ENCODE results near the gene PLEKHA1. TPM values are rescaled to one million over a fixed set of nuclear protein-coding genes. Genes with fewer than 3 reads are reported as not detected.

The PLEKHA1 gene
- polyA plus RNA-seq, 1 of the 3 experiments (the other 2 are of a cell fraction), result 8.4 TPM

DNA sequence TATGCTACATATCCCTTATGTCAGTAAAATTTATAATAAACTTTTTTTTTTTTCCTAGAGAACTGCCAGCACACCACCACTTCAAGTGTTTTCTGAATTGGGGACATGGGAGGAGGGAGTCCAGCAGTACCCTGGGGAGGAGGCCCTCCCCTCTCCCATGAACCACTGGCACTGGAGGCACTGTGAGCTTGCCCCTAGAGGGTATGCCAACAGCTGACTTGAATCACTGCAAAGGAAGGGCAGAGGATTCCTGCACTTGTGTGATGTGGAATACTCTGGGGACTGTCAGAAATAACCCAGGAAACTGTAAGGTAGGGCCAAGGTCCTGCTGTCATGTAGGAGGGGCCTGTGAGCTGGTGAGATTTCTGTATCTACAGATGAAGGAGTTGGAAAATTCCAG is 71.4 kb downstream of the PLEKHA1 start:
- H4K20me1 ChIP-seq (ENCODE audit: insufficient read depth), result no peaks in the 10 kb centered on the region
- no peaks in the 10 kb centered on the region for H3K79me2 ChIP-seq (ENCODE audit: insufficient read depth)
- no peak overlapping the region for H3K9ac ChIP-seq
- CTCF ChIA-PET, result interaction anchor here (0.7 kb wide), 2 partner anchors 147 to 304 kb away, joined by 3 read pairs; no protein-coding TSS in a partner anchor
- no peaks in the 10 kb centered on the region for H3K27me3 ChIP-seq (ENCODE audit: insufficient read depth)
- no peak overlapping the region for H3K4me3 ChIP-seq (ENCODE audit: low read depth in 2 of 2, low read length in 1 of 2)
- no peaks in the 10 kb centered on the region for H3K9me2 ChIP-seq
- no peak overlapping the region for H2AFZ ChIP-seq (ENCODE audit: low read depth)
- no peaks in the 10 kb centered on the region; a peak in 1 of 4 replicates for H3K4me1 ChIP-seq (ENCODE audit: control insufficient read depth in 1 of 2, insufficient read depth in 2 of 2, low read depth in 1 of 2, low read length in 1 of 2)
- peaks cover 7% of the 10 kb centered on the region for H3F3A ChIP-seq (replicated peaks; ENCODE audit: insufficient read depth)
- DNase-seq, result no peak
- H3K9me3 ChIP-seq, result peaks cover 7% of the 10 kb centered on the region; the same call in 1 of the 2 replicates
- POLR2A ChIA-PET, result no interaction called here
- no peak overlapping the region for H3K4me2 ChIP-seq
- TF ChIP-seq ELF1 (IDR thresholded peaks at IDR 0.05), result no peak
- TF ChIP-seq RCOR1 (IDR thresholded peaks at IDR 0.05; ENCODE audit: low read length), result no peak
- no peak for TF ChIP-seq MEF2A (IDR thresholded peaks at IDR 0.05; ENCODE audit: borderline replicate concordance, low read depth)
- TF ChIP-seq RFX5 (IDR thresholded peaks at IDR 0.05; ENCODE audit: low read length), result no peak
- no peak for TF ChIP-seq GABPA (IDR thresholded peaks at IDR 0.05; ENCODE audit: low read depth)
- TF ChIP-seq GATA2 (CRISPR knock-in tag; IDR thresholded peaks at IDR 0.05), result no peak
- no peak for TF ChIP-seq RXRA (IDR thresholded peaks at IDR 0.05; ENCODE audit: borderline replicate concordance, low read depth)
- TF ChIP-seq, protein P1, sequence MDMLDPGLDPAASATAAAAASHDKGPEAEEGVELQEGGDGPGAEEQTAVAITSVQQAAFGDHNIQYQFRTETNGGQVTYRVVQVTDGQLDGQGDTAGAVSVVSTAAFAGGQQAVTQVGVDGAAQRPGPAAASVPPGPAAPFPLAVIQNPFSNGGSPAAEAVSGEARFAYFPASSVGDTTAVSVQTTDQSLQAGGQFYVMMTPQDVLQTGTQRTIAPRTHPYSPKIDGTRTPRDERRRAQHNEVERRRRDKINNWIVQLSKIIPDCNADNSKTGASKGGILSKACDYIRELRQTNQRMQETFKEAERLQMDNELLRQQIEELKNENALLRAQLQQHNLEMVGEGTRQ (IDR thresholded peaks at IDR 0.05; ENCODE audit: borderline replicate concordance, low read depth, low read length), result no peak
- TF ChIP-seq TCF12 (IDR thresholded peaks at IDR 0.05), result no peak
- TF ChIP-seq SMC3 (IDR thresholded peaks at IDR 0.05; ENCODE audit: low read depth, low read length), result no peak
- TF ChIP-seq, protein P2, sequence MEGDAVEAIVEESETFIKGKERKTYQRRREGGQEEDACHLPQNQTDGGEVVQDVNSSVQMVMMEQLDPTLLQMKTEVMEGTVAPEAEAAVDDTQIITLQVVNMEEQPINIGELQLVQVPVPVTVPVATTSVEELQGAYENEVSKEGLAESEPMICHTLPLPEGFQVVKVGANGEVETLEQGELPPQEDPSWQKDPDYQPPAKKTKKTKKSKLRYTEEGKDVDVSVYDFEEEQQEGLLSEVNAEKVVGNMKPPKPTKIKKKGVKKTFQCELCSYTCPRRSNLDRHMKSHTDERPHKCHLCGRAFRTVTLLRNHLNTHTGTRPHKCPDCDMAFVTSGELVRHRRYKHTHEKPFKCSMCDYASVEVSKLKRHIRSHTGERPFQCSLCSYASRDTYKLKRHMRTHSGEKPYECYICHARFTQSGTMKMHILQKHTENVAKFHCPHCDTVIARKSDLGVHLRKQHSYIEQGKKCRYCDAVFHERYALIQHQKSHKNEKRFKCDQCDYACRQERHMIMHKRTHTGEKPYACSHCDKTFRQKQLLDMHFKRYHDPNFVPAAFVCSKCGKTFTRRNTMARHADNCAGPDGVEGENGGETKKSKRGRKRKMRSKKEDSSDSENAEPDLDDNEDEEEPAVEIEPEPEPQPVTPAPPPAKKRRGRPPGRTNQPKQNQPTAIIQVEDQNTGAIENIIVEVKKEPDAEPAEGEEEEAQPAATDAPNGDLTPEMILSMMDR (IDR thresholded peaks at IDR 0.05), result no peak
- H3K27ac ChIP-seq (ENCODE audit: low read depth in 2 of 2, low read length in 1 of 2), result no peak overlapping the region
- H3K36me3 ChIP-seq (replicated peaks in 1 of 2; ENCODE audit: control insufficient read depth in 1 of 2, insufficient read depth in 2 of 2, low read length in 1 of 2), result no peaks in the 10 kb centered on the region

DNA sequence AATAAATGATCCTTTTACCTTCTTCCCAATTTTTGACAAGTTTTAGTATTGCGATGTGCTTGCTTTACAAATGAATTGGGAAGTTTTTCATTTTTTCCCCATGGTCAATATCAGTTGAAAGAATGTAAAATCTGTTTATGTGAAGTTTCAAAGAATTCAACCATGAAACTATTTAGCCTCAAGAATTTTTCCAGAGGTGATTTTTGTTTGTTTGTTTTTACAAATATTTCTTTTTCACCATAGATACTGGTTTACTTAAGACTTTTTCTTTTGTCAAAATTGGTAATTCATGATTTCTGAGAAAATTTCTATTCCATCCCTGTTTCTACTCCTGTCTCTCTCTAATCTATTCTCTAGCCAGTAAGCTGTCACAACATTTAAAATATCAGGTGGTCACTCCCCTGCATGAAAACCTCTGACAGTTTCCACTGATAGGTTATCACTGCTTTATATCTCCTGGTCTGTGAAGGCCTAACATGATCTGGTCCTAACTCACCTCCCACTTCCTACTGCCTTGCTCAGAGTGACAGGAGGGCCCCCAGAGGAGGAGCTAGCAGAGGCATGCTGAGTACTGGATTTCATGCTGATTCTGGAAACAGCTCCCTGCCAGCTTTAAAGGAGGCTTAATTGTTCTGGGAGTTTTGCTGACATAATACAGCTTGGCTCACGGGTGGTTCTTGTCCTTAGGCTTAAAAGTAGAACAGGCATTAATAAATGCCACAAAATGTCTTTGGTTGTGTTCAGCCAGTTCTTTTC is 72.3 kb downstream of the PLEKHA1 start:
- H3K79me2 ChIP-seq (ENCODE audit: insufficient read depth), result no peaks in the 10 kb centered on the region
- ChIA-PET CTCF (interaction anchor here (0.6 to 0.8 kb wide), 6 partner anchors 12 to 692 kb away, joined by 3 read pairs; no protein-coding TSS in a partner anchor), POLR2A (no interaction called here)
- no peaks in the 10 kb centered on the region; a peak in 1 of 4 replicates for H3K4me1 ChIP-seq (ENCODE audit: control insufficient read depth in 1 of 2, insufficient read depth in 2 of 2, low read depth in 1 of 2, low read length in 1 of 2)
- no peak overlapping the region for H3K27ac ChIP-seq (ENCODE audit: low read depth in 2 of 2, low read length in 1 of 2)
- no peak overlapping the region for H3K4me2 ChIP-seq
- H3K27me3 ChIP-seq (ENCODE audit: insufficient read depth), result no peaks in the 10 kb centered on the region
- no peaks in the 10 kb centered on the region for H3K36me3 ChIP-seq (replicated peaks in 1 of 2; ENCODE audit: control insufficient read depth in 1 of 2, insufficient read depth in 2 of 2, low read length in 1 of 2)
- no peaks in the 10 kb centered on the region for H4K20me1 ChIP-seq (ENCODE audit: insufficient read depth)
- 69% methylated on average over 2 of the region's 2 CpGs for WGBS (ENCODE audit: low lambda C conversion rate)
- H3K4me3 ChIP-seq (ENCODE audit: low read depth in 2 of 2, low read length in 1 of 2), result no peak overlapping the region
- no peak overlapping the region for H2AFZ ChIP-seq (ENCODE audit: low read depth)
- H3K9me2 ChIP-seq, result no peaks in the 10 kb centered on the region
- no peak overlapping the region for H3K9ac ChIP-seq
- H3F3A ChIP-seq (replicated peaks; ENCODE audit: insufficient read depth), result peaks cover 7% of the 10 kb centered on the region
- H3K9me3 ChIP-seq, result peaks cover 7% of the 10 kb centered on the region; the same call in 1 of the 2 replicates
- no peak for DNase-seq
- TF ChIP-seq RAD21 (IDR thresholded peaks at IDR 0.05; ENCODE audit: low read length), result no peak
- TF ChIP-seq, protein P2 (IDR thresholded peaks at IDR 0.05), result no peak
- TF ChIP-seq TAF1 (IDR thresholded peaks at IDR 0.05; ENCODE audit: borderline replicate concordance, low read depth, low read length), result no peak
- TF ChIP-seq FOSL2 (IDR thresholded peaks at IDR 0.05; ENCODE audit: borderline replicate concordance, low read depth), result no peak
- TF ChIP-seq, protein P3, sequence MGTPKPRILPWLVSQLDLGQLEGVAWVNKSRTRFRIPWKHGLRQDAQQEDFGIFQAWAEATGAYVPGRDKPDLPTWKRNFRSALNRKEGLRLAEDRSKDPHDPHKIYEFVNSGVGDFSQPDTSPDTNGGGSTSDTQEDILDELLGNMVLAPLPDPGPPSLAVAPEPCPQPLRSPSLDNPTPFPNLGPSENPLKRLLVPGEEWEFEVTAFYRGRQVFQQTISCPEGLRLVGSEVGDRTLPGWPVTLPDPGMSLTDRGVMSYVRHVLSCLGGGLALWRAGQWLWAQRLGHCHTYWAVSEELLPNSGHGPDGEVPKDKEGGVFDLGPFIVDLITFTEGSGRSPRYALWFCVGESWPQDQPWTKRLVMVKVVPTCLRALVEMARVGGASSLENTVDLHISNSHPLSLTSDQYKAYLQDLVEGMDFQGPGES (IDR thresholded peaks at IDR 0.05; ENCODE audit: low read depth, low read length), result no peak
- TF ChIP-seq RCOR1 (IDR thresholded peaks at IDR 0.05; ENCODE audit: low read length), result no peak
- no peak for TF ChIP-seq FOXJ3 (CRISPR knock-in tag; IDR thresholded peaks at IDR 0.05)
- TF ChIP-seq RXRA (IDR thresholded peaks at IDR 0.05; ENCODE audit: borderline replicate concordance, low read depth), result no peak
- TF ChIP-seq, protein P4, sequence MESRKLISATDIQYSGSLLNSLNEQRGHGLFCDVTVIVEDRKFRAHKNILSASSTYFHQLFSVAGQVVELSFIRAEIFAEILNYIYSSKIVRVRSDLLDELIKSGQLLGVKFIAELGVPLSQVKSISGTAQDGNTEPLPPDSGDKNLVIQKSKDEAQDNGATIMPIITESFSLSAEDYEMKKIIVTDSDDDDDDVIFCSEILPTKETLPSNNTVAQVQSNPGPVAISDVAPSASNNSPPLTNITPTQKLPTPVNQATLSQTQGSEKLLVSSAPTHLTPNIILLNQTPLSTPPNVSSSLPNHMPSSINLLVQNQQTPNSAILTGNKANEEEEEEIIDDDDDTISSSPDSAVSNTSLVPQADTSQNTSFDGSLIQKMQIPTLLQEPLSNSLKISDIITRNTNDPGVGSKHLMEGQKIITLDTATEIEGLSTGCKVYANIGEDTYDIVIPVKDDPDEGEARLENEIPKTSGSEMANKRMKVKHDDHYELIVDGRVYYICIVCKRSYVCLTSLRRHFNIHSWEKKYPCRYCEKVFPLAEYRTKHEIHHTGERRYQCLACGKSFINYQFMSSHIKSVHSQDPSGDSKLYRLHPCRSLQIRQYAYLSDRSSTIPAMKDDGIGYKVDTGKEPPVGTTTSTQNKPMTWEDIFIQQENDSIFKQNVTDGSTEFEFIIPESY (IDR thresholded peaks at IDR 0.05; ENCODE audit: borderline replicate concordance, low read depth), result no peak
- no peak for TF ChIP-seq EZH2phosphoT487 (IDR thresholded peaks at IDR 0.05; ENCODE audit: borderline replicate concordance, low read depth)
- TF ChIP-seq TCF12 (IDR thresholded peaks at IDR 0.05), result no peak
